ENCODE measurements around the gene TMEM205.

Gene TMEM205

GRCh38 chr19:11338569-11339253, 7.4 kb downstream of the TMEM205 start:
- Histone ChIP-seq H3K9me3 (ENCODE audit: control insufficient read depth, insufficient read depth, low read length) (no peaks in the 10 kb centered on the region), H3F3A (ENCODE audit: control insufficient read depth, insufficient read depth) (no peaks in the 10 kb centered on the region), H3K9me2 (replicated peaks; ENCODE audit: control insufficient read depth, low read length) (no peaks in the 10 kb centered on the region), H3K27ac (ENCODE audit: low read depth, low read length) (no peak overlapping the region), H3K79me2 (ENCODE audit: control insufficient read depth, low read length) (no peaks in the 10 kb centered on the region), H4K20me1 (ENCODE audit: control insufficient read depth, insufficient read depth, low read depth, low read length) (no peaks in the 10 kb centered on the region), H3K36me3 (ENCODE audit: control insufficient read depth, low read length) (peaks cover 15% of the 10 kb centered on the region), H3K27me3 (ENCODE audit: control insufficient read depth, low read length) (no peaks in the 10 kb centered on the region), H3K4me2 (ENCODE audit: low read length) (peak overlapping the region; percentile 53), H3K4me1 (ENCODE audit: control insufficient read depth, low read length) (peaks cover 16% of the 10 kb centered on the region), H3K4me3 (ENCODE audit: low read length) (peak overlapping the region; percentile 76)
- no peak for TF ChIP-seq CTCF (IDR thresholded peaks at IDR 0.05; ENCODE audit: low read depth, low read length, poor library complexity, severe bottlenecking)
- TF ChIP-seq EZH2phosphoT487 (IDR thresholded peaks at IDR 0.05; ENCODE audit: borderline replicate concordance, low read length), result no peak

DNA sequence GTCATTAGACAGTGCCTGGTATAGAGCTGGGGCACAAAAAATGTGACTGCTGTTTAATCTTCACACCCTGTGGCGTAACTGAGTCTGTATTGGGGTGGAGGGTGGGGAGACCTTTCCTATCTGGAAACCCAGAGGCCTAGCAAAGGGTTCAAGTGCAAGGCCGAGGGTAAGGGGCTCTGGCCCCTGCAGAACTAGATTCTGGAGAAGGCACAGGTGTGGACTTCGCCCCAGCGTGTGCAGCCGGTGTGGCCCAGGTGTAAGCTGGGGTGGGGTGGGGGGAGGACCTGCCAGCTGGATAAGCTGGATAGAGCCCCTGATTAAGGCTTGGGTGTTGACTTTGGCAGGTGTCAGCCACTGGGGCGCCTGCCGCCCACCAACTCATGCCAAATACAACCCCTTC, 7.9 kb downstream of the TMEM205 start:
- H3K4me1 ChIP-seq (ENCODE audit: control insufficient read depth, low read length), result peaks cover 16% of the 10 kb centered on the region
- H3K79me2 ChIP-seq (ENCODE audit: control insufficient read depth, low read length), result no peaks in the 10 kb centered on the region
- H3K4me3 ChIP-seq (ENCODE audit: low read length), result no peak overlapping the region
- H3K4me2 ChIP-seq (ENCODE audit: low read length), result no peak overlapping the region
- no peaks in the 10 kb centered on the region for H3F3A ChIP-seq (ENCODE audit: control insufficient read depth, insufficient read depth)
- no peaks in the 10 kb centered on the region for H3K27me3 ChIP-seq (ENCODE audit: control insufficient read depth, low read length)
- H3K36me3 ChIP-seq (ENCODE audit: control insufficient read depth, low read length), result peaks cover 15% of the 10 kb centered on the region
- TF ChIP-seq CTCF (IDR thresholded peaks at IDR 0.05; ENCODE audit: low read depth, low read length, poor library complexity, severe bottlenecking), result no peak
- no peak for TF ChIP-seq EZH2phosphoT487 (IDR thresholded peaks at IDR 0.05; ENCODE audit: borderline replicate concordance, low read length)
- H3K27ac ChIP-seq (ENCODE audit: low read depth, low read length), result no peak overlapping the region
- no peaks in the 10 kb centered on the region for H3K9me2 ChIP-seq (replicated peaks; ENCODE audit: control insufficient read depth, low read length)
- no peaks in the 10 kb centered on the region for H3K9me3 ChIP-seq (ENCODE audit: control insufficient read depth, insufficient read depth, low read length)
- H4K20me1 ChIP-seq (ENCODE audit: control insufficient read depth, insufficient read depth, low read depth, low read length), result no peaks in the 10 kb centered on the region

DNA sequence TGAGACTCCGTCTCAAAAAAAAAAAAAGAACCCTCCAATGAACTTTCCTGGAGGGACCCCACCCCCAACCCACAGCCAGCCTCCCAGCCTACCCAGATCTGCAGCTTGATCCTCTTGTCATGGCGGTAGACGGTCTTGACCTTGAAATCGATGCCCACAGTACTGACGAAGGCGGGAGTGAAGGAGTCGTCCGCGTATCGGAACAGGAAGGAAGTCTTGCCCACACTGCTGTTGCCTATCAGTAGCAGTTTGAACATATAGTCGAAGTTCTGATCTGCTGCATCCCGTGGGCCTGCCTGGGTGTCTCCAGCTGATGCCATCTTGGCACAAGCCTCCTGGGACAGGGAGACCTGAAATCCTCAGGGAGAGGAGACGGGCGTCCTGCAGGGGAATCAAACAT, 9.0 kb downstream of the TMEM205 start:
- H3F3A ChIP-seq (ENCODE audit: control insufficient read depth, insufficient read depth), result no peaks in the 10 kb centered on the region
- H3K27me3 ChIP-seq (ENCODE audit: control insufficient read depth, low read length), result no peaks in the 10 kb centered on the region
- H3K9me3 ChIP-seq (ENCODE audit: control insufficient read depth, insufficient read depth, low read length), result no peaks in the 10 kb centered on the region
- no peak overlapping the region for H3K4me3 ChIP-seq (ENCODE audit: low read length)
- no peak overlapping the region for H3K27ac ChIP-seq (ENCODE audit: low read depth, low read length)
- no peaks in the 10 kb centered on the region for H4K20me1 ChIP-seq (ENCODE audit: control insufficient read depth, insufficient read depth, low read depth, low read length)
- TF ChIP-seq CTCF (IDR thresholded peaks at IDR 0.05; ENCODE audit: low read depth, low read length, poor library complexity, severe bottlenecking), result no peak
- TF ChIP-seq EZH2phosphoT487 (IDR thresholded peaks at IDR 0.05; ENCODE audit: borderline replicate concordance, low read length), result no peak
- no peak overlapping the region for H3K4me2 ChIP-seq (ENCODE audit: low read length)
- no peaks in the 10 kb centered on the region for H3K79me2 ChIP-seq (ENCODE audit: control insufficient read depth, low read length)
- H3K4me1 ChIP-seq (ENCODE audit: control insufficient read depth, low read length), result peaks cover 16% of the 10 kb centered on the region
- H3K36me3 ChIP-seq (ENCODE audit: control insufficient read depth, low read length), result peaks cover 12% of the 10 kb centered on the region
- H3K9me2 ChIP-seq (replicated peaks; ENCODE audit: control insufficient read depth, low read length), result no peaks in the 10 kb centered on the region
